ENCODE measurements around the gene GTPBP4.

GRCh38 chr10:976316-976715 is 11.9 kb upstream of the GTPBP4 start:
- TF ChIP-seq CTCF (IDR thresholded peaks at IDR 0.05; ENCODE audit: low read depth, low read length, missing input control) (no peak), YY1 (IDR thresholded peaks at IDR 0.05) (no peak), TAF1 (conservative IDR thresholded peaks at IDR 0.05) (no peak), MAX (IDR thresholded peaks at IDR 0.05) (no peak), FOXA1 (IDR thresholded peaks at IDR 0.05) (no peak), JUND (IDR thresholded peaks at IDR 0.05) (no peak), HNF4A (conservative IDR thresholded peaks at IDR 0.05) (no peak), GABPA (IDR thresholded peaks at IDR 0.05 in 1 of 2, conservative IDR thresholded peaks at IDR 0.05 in 1 of 2) (no peak), RAD21 (IDR thresholded peaks at IDR 0.05) (no peak), HNF4G (IDR thresholded peaks at IDR 0.05) (no peak), RXRA (IDR thresholded peaks at IDR 0.05) (no peak)
